ENCODE results near the gene GPR151.

GPR151 gene

DNA sequence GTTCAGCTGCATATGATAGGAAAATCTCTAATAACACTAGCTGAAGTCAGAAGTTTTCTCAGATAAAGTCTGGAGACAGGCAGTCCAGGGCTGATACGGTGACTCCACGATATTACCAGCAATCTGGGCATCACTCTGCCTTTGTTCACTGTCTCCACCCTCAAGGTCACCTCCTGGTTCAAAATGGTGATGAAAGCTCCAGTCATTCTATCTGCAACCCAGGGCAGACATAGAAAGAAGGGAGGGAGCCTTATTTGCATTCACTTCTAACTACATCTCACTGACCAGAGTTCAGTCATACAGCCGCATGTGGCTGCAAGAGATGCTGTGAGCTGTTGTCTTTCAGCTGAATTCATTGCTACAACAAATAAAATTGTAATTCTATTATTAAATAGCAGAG is 22.4 kb upstream of the GPR151 start:
- Histone ChIP-seq H3K27me3 (ENCODE audit: low read length) (no peaks in the 10 kb centered on the region), H4K20me1 (ENCODE audit: low read depth, low read length) (no peaks in the 10 kb centered on the region), H3K4me2 (ENCODE audit: low read depth, low read length, poor library complexity, severe bottlenecking) (no peak overlapping the region), H3K9ac (ENCODE audit: low read length) (no peak overlapping the region), H3K9me3 (ENCODE audit: insufficient read depth, low read length) (no peaks in the 10 kb centered on the region), H3K4me3 (ENCODE audit: insufficient read depth, low read length, poor library complexity, severe bottlenecking) (no peak overlapping the region), H3F3A (ENCODE audit: insufficient read depth) (no peaks in the 10 kb centered on the region), H3K27ac (ENCODE audit: low read depth, low read length) (no peak overlapping the region), H3K36me3 (ENCODE audit: low read length) (no peaks in the 10 kb centered on the region), H3K9me2 (replicated peaks; ENCODE audit: insufficient read depth, low read length) (no peaks in the 10 kb centered on the region), H2AFZ (ENCODE audit: low read depth, low read length, severe bottlenecking) (no peak overlapping the region), H3K79me2 (ENCODE audit: insufficient read depth, low read length) (no peaks in the 10 kb centered on the region)
- TF ChIP-seq EZH2phosphoT487 (conservative IDR thresholded peaks at IDR 0.05; ENCODE audit: low read length) = no peak
- TF ChIP-seq, protein P1, sequence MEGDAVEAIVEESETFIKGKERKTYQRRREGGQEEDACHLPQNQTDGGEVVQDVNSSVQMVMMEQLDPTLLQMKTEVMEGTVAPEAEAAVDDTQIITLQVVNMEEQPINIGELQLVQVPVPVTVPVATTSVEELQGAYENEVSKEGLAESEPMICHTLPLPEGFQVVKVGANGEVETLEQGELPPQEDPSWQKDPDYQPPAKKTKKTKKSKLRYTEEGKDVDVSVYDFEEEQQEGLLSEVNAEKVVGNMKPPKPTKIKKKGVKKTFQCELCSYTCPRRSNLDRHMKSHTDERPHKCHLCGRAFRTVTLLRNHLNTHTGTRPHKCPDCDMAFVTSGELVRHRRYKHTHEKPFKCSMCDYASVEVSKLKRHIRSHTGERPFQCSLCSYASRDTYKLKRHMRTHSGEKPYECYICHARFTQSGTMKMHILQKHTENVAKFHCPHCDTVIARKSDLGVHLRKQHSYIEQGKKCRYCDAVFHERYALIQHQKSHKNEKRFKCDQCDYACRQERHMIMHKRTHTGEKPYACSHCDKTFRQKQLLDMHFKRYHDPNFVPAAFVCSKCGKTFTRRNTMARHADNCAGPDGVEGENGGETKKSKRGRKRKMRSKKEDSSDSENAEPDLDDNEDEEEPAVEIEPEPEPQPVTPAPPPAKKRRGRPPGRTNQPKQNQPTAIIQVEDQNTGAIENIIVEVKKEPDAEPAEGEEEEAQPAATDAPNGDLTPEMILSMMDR (IDR thresholded peaks at IDR 0.05; ENCODE audit: insufficient read depth, low read length, poor library complexity, severe bottlenecking) = no peak

DNA sequence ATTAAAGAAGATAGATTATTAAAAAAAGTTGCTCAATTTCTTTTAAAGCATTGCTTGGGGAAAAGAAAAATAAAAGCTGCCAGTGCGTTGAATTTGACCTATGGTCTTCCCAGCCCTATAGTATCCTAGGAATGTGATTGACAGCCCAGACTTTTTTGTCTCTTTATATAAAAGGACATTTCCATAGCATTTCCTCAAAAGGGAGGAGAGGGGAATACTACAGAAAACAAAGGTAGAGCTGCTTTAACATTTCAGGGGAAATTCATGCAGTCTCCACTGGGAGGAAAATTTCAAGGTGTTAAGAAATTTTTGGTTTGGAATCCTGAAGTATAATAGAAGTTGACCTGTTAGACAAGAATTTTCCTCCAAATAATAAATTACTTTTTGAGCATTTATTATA is 17.9 kb upstream of the GPR151 start:
- no peaks in the 10 kb centered on the region for H3K79me2 ChIP-seq (ENCODE audit: insufficient read depth, low read length)
- H2AFZ ChIP-seq (ENCODE audit: low read depth, low read length, severe bottlenecking) = no peak overlapping the region
- no peaks in the 10 kb centered on the region for H4K20me1 ChIP-seq (ENCODE audit: low read depth, low read length)
- TF ChIP-seq, protein P1 (IDR thresholded peaks at IDR 0.05; ENCODE audit: insufficient read depth, low read length, poor library complexity, severe bottlenecking) = no peak
- no peak for TF ChIP-seq EZH2phosphoT487 (conservative IDR thresholded peaks at IDR 0.05; ENCODE audit: low read length)
- H3K9me2 ChIP-seq (replicated peaks; ENCODE audit: insufficient read depth, low read length) = no peaks in the 10 kb centered on the region
- H3K4me2 ChIP-seq (ENCODE audit: low read depth, low read length, poor library complexity, severe bottlenecking) = no peak overlapping the region
- H3K4me3 ChIP-seq (ENCODE audit: insufficient read depth, low read length, poor library complexity, severe bottlenecking) = no peak overlapping the region
- H3F3A ChIP-seq (ENCODE audit: insufficient read depth) = no peaks in the 10 kb centered on the region
- no peak overlapping the region for H3K9ac ChIP-seq (ENCODE audit: low read length)
- no peaks in the 10 kb centered on the region for H3K9me3 ChIP-seq (ENCODE audit: insufficient read depth, low read length)
- no peak overlapping the region for H3K27ac ChIP-seq (ENCODE audit: low read depth, low read length)
- H3K36me3 ChIP-seq (ENCODE audit: low read length) = no peaks in the 10 kb centered on the region
- no peaks in the 10 kb centered on the region for H3K27me3 ChIP-seq (ENCODE audit: low read length)

DNA sequence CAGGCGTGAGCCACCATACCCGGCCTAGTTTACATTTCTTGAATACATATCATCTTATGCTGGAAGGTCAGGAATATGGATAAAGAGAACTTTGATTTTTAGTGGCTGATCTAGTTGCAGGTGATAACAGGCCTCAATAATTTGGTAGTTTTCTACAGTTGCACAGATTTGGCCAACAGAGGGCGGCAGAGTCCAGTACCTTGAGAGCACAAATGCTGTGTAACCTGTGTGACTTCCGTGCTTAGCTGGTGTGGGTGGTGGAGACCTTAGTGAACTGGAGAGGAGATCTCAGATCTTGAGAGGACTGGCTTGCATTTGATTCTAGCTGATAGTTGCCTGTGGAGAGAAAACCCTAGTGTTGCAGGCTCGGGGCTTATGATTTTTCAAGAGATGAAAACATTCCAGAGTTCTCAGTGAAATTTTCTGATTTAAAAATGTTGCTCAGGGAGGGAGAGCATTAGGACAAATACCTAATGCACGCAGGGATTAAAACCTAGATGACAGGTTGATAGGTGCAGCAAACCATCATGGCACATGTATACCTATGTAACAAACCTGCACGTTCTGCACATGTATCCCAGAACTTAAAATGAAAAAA is 17.4 kb upstream of the GPR151 start:
- Histone ChIP-seq H3K9me2 (replicated peaks; ENCODE audit: insufficient read depth, low read length) (no peaks in the 10 kb centered on the region), H3K27me3 (ENCODE audit: low read length) (no peaks in the 10 kb centered on the region), H4K20me1 (ENCODE audit: low read depth, low read length) (no peaks in the 10 kb centered on the region), H3K9me3 (ENCODE audit: insufficient read depth, low read length) (no peaks in the 10 kb centered on the region), H3K27ac (ENCODE audit: low read depth, low read length) (no peak overlapping the region), H3K4me3 (ENCODE audit: insufficient read depth, low read length, poor library complexity, severe bottlenecking) (no peak overlapping the region), H3F3A (ENCODE audit: insufficient read depth) (no peaks in the 10 kb centered on the region), H3K79me2 (ENCODE audit: insufficient read depth, low read length) (no peaks in the 10 kb centered on the region), H3K9ac (ENCODE audit: low read length) (no peak overlapping the region), H2AFZ (ENCODE audit: low read depth, low read length, severe bottlenecking) (peak overlapping the region; percentile 37), H3K36me3 (ENCODE audit: low read length) (no peaks in the 10 kb centered on the region), H3K4me2 (ENCODE audit: low read depth, low read length, poor library complexity, severe bottlenecking) (no peak overlapping the region)
- TF ChIP-seq, protein P1 (IDR thresholded peaks at IDR 0.05; ENCODE audit: insufficient read depth, low read length, poor library complexity, severe bottlenecking) = peak; percentile 74
- TF ChIP-seq EZH2phosphoT487 (conservative IDR thresholded peaks at IDR 0.05; ENCODE audit: low read length) = no peak

All from SU-DHL-6 (cell line).